Loucy (cell line): ENCODE results near the gene CPT1C.

Experiments
- H2AFZ ChIP-seq: fragments of 200-600 bp; sonication (generic); 2 replicates; pipeline ENCODE4 v1.6.0; 2016; ENCODE audit warnings: antibody characterized with exemption, mild to moderate bottlenecking, low read length, moderate library complexity
- H3F3A ChIP-seq: fragments of 200-600 bp; 2 replicates; pipeline ENCODE4 v1.6.0; 2016; ENCODE audit warnings: antibody characterized with exemption, low read depth, mild to moderate bottlenecking
- H3K27me3 ChIP-seq: fragments of 200-600 bp; sonication (generic); 2 replicates; pipeline ENCODE4 v1.6.1; 2014; ENCODE audit warnings: low read length, mild to moderate bottlenecking; ENCODE audit not compliant: insufficient read depth, poor library complexity, severe bottlenecking
- H3K36me3 ChIP-seq: fragments of 200-600 bp; sonication (generic); 2 replicates; pipeline ENCODE4 v1.6.1; 2016; ENCODE audit warnings: low read length; ENCODE audit not compliant: insufficient read depth
- H3K4me1 ChIP-seq: fragments of 200-600 bp; sonication (generic); 2 replicates; pipeline ENCODE4 v1.5.1; 2014; ENCODE audit warnings: low read length, mild to moderate bottlenecking; ENCODE audit not compliant: insufficient read depth, poor library complexity, severe bottlenecking
- H3K4me2 ChIP-seq: fragments of 200-600 bp; sonication (generic); 2 replicates; pipeline ENCODE4 v1.6.0; 2014; ENCODE audit warnings: antibody characterized with exemption, low read length, low read depth, mild to moderate bottlenecking; ENCODE audit not compliant: poor library complexity, severe bottlenecking
- H3K4me3 ChIP-seq: fragments of 200-600 bp; sonication (generic); 2 replicates; pipeline ENCODE4 v1.5.1; 2014; ENCODE audit warnings: low read length, mild to moderate bottlenecking, mixed read lengths; ENCODE audit not compliant: poor library complexity, severe bottlenecking
- H3K79me2 ChIP-seq: fragments of 200-600 bp; sonication (generic); 2 replicates; pipeline ENCODE4 v1.6.1; 2014; ENCODE audit warnings: low read length; ENCODE audit not compliant: insufficient read depth
- H3K9ac ChIP-seq: fragments of 200-600 bp; sonication (generic); 2 replicates; pipeline ENCODE4 v1.6.0; 2014; ENCODE audit warnings: mild to moderate bottlenecking, low read depth, low read length, moderate library complexity; ENCODE audit not compliant: poor library complexity, severe bottlenecking
- H3K9me2 ChIP-seq: fragments of 200-600 bp; sonication (generic); replicated peaks from 2 replicates; pipeline ENCODE4 v1.6.1; 2016; ENCODE audit warnings: low read depth, low read length, mixed read lengths
- H3K9me3 ChIP-seq: fragments of 200-600 bp; sonication (generic); 2 replicates; pipeline ENCODE4 v1.6.1; 2014; ENCODE audit warnings: mild to moderate bottlenecking, antibody characterized with exemption, low read length, low read depth; ENCODE audit not compliant: insufficient read depth
- H4K20me1 ChIP-seq: fragments of 200-600 bp; sonication (generic); 2 replicates; pipeline ENCODE4 v1.6.0; 2014; ENCODE audit warnings: antibody characterized with exemption, low read length, mild to moderate bottlenecking; ENCODE audit not compliant: insufficient read depth, poor library complexity, severe bottlenecking
- EZH2phosphoT487 ChIP-seq: fragments of 200-600 bp; IDR thresholded peaks from 2 replicates; pipeline ENCODE4 v1.6.1; 2018; ENCODE audit warnings: antibody characterized with exemption, mild to moderate bottlenecking, moderate library complexity, borderline replicate concordance
- TF ChIP-seq, protein P1 (sequence below): fragments of 200-600 bp; sonication (generic); conservative IDR thresholded peaks from 2 replicates; pipeline ENCODE4 v1.5.1; 2014; ENCODE audit warnings: mild to moderate bottlenecking, antibody characterized with exemption, low read length

CPT1C gene

DNA sequence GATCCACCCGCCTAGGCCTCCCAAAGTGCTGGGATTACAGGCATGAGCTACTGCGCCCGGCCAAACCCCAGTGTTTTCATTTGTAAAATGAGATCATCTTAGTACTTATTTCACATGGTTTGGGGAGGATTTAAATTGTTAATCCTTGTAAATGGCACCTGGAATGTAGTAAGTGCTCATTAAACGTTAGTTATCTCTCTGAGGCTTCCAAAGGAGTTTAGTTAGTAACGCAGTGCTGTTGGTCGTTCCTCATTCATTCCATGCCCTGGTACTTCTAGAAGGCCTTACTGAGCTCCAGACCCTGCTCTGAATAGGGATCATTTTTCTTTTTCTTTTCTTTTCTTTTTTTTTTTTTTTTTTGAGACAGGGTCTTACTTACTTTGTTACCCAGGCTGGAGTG, 5.2 kb downstream of the CPT1C start:
- Histone ChIP-seq H3K9ac (no peak overlapping the region), H3K9me2 (no peaks in the 10 kb centered on the region), H3K9me3 (no peaks in the 10 kb centered on the region), H3K4me3 (no peak overlapping the region), H3F3A (no peaks in the 10 kb centered on the region), H3K79me2 (no peaks in the 10 kb centered on the region), H3K4me2 (no peak overlapping the region), H3K27me3 (no peaks in the 10 kb centered on the region), H3K4me1 (no peaks in the 10 kb centered on the region), H2AFZ (no peak overlapping the region), H4K20me1 (no peaks in the 10 kb centered on the region), H3K36me3 (no peaks in the 10 kb centered on the region)
- TF ChIP-seq EZH2phosphoT487, result no peak
- TF ChIP-seq, protein P1, sequence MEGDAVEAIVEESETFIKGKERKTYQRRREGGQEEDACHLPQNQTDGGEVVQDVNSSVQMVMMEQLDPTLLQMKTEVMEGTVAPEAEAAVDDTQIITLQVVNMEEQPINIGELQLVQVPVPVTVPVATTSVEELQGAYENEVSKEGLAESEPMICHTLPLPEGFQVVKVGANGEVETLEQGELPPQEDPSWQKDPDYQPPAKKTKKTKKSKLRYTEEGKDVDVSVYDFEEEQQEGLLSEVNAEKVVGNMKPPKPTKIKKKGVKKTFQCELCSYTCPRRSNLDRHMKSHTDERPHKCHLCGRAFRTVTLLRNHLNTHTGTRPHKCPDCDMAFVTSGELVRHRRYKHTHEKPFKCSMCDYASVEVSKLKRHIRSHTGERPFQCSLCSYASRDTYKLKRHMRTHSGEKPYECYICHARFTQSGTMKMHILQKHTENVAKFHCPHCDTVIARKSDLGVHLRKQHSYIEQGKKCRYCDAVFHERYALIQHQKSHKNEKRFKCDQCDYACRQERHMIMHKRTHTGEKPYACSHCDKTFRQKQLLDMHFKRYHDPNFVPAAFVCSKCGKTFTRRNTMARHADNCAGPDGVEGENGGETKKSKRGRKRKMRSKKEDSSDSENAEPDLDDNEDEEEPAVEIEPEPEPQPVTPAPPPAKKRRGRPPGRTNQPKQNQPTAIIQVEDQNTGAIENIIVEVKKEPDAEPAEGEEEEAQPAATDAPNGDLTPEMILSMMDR, result no peak

DNA sequence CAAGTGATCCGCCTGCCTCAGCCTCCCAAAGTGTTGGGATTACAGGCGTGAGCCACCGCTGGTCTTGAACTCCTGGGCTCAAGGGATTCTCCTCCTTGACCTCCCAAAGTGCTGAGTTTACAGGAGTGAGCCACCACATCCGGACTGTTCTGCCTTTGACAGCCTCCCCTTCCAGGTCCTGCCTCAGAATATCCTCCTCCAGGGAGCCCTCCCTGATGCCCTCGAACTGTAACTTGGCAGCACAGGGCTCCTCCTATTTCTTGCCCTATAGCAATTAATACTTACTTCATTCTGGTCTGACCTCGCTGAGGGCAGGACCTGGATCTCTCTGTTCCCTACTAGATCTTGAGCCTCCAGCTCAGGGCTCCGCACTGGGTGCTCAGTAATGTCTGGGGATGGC, 5.9 kb downstream of the CPT1C start:
- H3K9me2 ChIP-seq, result no peaks in the 10 kb centered on the region
- no peaks in the 10 kb centered on the region for H4K20me1 ChIP-seq
- H3K36me3 ChIP-seq, result no peaks in the 10 kb centered on the region
- H3K9ac ChIP-seq, result no peak overlapping the region
- no peak overlapping the region for H3K4me3 ChIP-seq
- H3K79me2 ChIP-seq, result no peaks in the 10 kb centered on the region
- no peaks in the 10 kb centered on the region for H3K27me3 ChIP-seq
- H3K4me1 ChIP-seq, result no peaks in the 10 kb centered on the region
- no peaks in the 10 kb centered on the region for H3K9me3 ChIP-seq
- H3K4me2 ChIP-seq, result no peak overlapping the region
- H3F3A ChIP-seq, result no peaks in the 10 kb centered on the region
- no peak overlapping the region for H2AFZ ChIP-seq
- TF ChIP-seq, protein P1, result no peak
- TF ChIP-seq EZH2phosphoT487, result no peak

DNA sequence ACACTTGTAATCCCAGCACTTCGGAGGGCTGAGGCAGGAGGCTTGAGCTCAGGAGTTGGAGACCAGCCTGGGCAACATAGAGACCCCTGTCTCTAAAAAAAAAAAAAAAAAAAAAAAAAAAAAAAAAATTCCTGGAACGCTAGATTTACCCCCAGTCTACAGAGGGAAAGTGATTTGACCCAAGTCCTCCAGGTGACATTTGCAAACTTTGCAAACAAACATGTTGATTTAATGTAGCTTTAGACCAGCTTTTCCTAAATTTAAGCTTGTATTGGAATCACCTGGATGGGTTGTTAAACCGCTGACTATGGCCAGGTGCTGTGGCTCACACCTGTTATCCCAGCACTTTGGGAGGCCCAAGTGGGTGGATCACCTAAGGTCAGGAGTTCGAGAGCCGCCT, 8.4 kb downstream of the CPT1C start:
- Histone ChIP-seq H3K9me3 (no peaks in the 10 kb centered on the region), H3F3A (no peaks in the 10 kb centered on the region), H3K79me2 (no peaks in the 10 kb centered on the region), H3K4me2 (no peak overlapping the region), H3K4me3 (no peak overlapping the region), H2AFZ (no peak overlapping the region), H3K9ac (no peak overlapping the region), H3K36me3 (no peaks in the 10 kb centered on the region), H3K27me3 (no peaks in the 10 kb centered on the region), H3K9me2 (no peaks in the 10 kb centered on the region), H3K4me1 (no peaks in the 10 kb centered on the region), H4K20me1 (no peaks in the 10 kb centered on the region)
- TF ChIP-seq EZH2phosphoT487, result no peak
- TF ChIP-seq, protein P1, result no peak
